HepG2 (cell line): ENCODE measurements around the gene ZPR1. TPM values are rescaled to one million over a fixed set of nuclear protein-coding genes. Genes with fewer than 3 reads are reported as not detected.

Experiments used
- ATF2 ChIP-seq: sonication (generic); formaldehyde crosslinking; IDR thresholded peaks from 2 replicates; pipeline ENCODE4 v1.4.0; 2020; ENCODE audit warnings: missing genetic modification reagents
- GABPB1 ChIP-seq: IDR thresholded peaks from 2 replicates; pipeline ENCODE4 v1.6.1; 2016; ENCODE audit warnings: mild to moderate bottlenecking, missing genetic modification reagents, moderate library complexity, missing compliant biosample characterization
- HDAC2 ChIP-seq: sonication (generic); formaldehyde crosslinking; IDR thresholded peaks from 2 replicates; pipeline ENCODE4 v1.4.0; 2020; ENCODE audit warnings: missing genetic modification reagents
- MATR3 ChIP-seq: sonication (generic); formaldehyde crosslinking; IDR thresholded peaks from 2 replicates; pipeline ENCODE4 v1.4.0; 2020; ENCODE audit warnings: missing genetic modification reagents
- MED13 ChIP-seq: sonication (generic); formaldehyde crosslinking; IDR thresholded peaks from 2 replicates; pipeline ENCODE4 v1.5.0; 2020; ENCODE audit warnings: missing genetic modification reagents
- NFE2 ChIP-seq: sonication (generic); formaldehyde crosslinking; IDR thresholded peaks from 2 replicates; pipeline ENCODE4 v1.4.0; 2020; ENCODE audit warnings: missing genetic modification reagents
- NRL ChIP-seq: sonication (generic); formaldehyde crosslinking; IDR thresholded peaks from 2 replicates; pipeline ENCODE4 v1.5.0; 2020; ENCODE audit warnings: missing genetic modification reagents, mild to moderate bottlenecking, moderate library complexity, borderline replicate concordance
- RAD51 ChIP-seq: fragments of 450-650 bp; IDR thresholded peaks from 2 replicates; pipeline ENCODE4 v1.6.1; 2016; ENCODE audit warnings: borderline replicate concordance
- RARA ChIP-seq: IDR thresholded peaks from 2 replicates; pipeline ENCODE4 v1.6.1; 2016; ENCODE audit warnings: missing genetic modification reagents, missing compliant biosample characterization
- SOX5 ChIP-seq: IDR thresholded peaks from 2 replicates; pipeline ENCODE4 v1.6.1; 2016; ENCODE audit warnings: borderline replicate concordance
- TFDP2 ChIP-seq: sonication (generic); formaldehyde crosslinking; IDR thresholded peaks from 2 replicates; pipeline ENCODE4 v1.4.0; 2020; ENCODE audit warnings: missing genetic modification reagents
- ZNF510 ChIP-seq: sonication (generic); formaldehyde crosslinking; IDR thresholded peaks from 2 replicates; pipeline ENCODE4 v1.4.0; 2020; ENCODE audit warnings: low read depth, mild to moderate bottlenecking, missing genetic modification reagents
- ZNF562 ChIP-seq: sonication (generic); formaldehyde crosslinking; IDR thresholded peaks from 2 replicates; pipeline ENCODE4 v1.8.0; 2022; ENCODE audit warnings: missing genetic modification reagents, borderline replicate concordance
- ZNF766 ChIP-seq: sonication (generic); formaldehyde crosslinking; IDR thresholded peaks from 2 replicates; pipeline ENCODE4 v1.5.0; 2020; ENCODE audit warnings: missing genetic modification reagents, borderline replicate concordance
- ZNF816 ChIP-seq: sonication (generic); formaldehyde crosslinking; IDR thresholded peaks from 2 replicates; pipeline ENCODE4 v1.8.0; 2022; ENCODE audit warnings: missing genetic modification reagents, mild to moderate bottlenecking, borderline replicate concordance
- polyA plus RNA-seq, 8 experiments: library from polyadenylated mRNA; depleted of rRNA in 3 of 8; stranded (reverse) in 7 of 8; unstranded in 1 of 8; fragments of >200 nt; fragmentation: Illumina TruSeq in 4 of 8; extraction: Trizol in 4 of 8; gene quantifications; 2 replicates each; pipeline versions ENCODE4 v1.2.1 to v1.2.3, GENCODE V29; 2011 to 2016; ENCODE audit warnings: low read depth in 4 of 8, missing spikeins in 1 of 8, mixed read lengths in 1 of 8; ENCODE audit not compliant: insufficient read depth in 1 of 8
- total RNA-seq, 5 experiments: library from RNA; depleted of rRNA; stranded (reverse); fragments of >200 nt; fragmentation: Illumina TruSeq; extraction: Trizol; gene quantifications; 2 replicates each; pipeline ENCODE4 v1.2.3, GENCODE V29; 2016; ENCODE audit warnings: low read depth in 1 of 5
- TF ChIP-seq, protein P1 (sequence below): sonication (generic); formaldehyde crosslinking; IDR thresholded peaks from 2 replicates; pipeline ENCODE4 v1.4.0; 2020; ENCODE audit warnings: low read depth, mild to moderate bottlenecking, missing genetic modification reagents
- TF ChIP-seq, protein P2 (sequence below): sonication (generic); formaldehyde crosslinking; IDR thresholded peaks from 2 replicates; pipeline ENCODE4 v1.4.0; 2020; ENCODE audit warnings: missing genetic modification reagents; ENCODE audit errors: not compliant biosample characterization
- TF ChIP-seq, protein P3 (sequence below): sonication (generic); formaldehyde crosslinking; IDR thresholded peaks from 2 replicates; pipeline ENCODE4 v1.4.0; 2020; ENCODE audit warnings: missing genetic modification reagents, mild to moderate bottlenecking, borderline replicate concordance
- TF ChIP-seq, protein P4 (sequence below): sonication (generic); formaldehyde crosslinking; IDR thresholded peaks from 2 replicates; pipeline ENCODE4 v1.4.0; 2020; ENCODE audit warnings: mild to moderate bottlenecking, low read depth, missing genetic modification reagents

The ZPR1 gene
- total and polyA plus RNA-seq, 2 of the 13 experiments (the other 11 are each of a cell fraction or from before 2014, with no cell fraction given), result 40.0 to 79.3 TPM

DNA sequence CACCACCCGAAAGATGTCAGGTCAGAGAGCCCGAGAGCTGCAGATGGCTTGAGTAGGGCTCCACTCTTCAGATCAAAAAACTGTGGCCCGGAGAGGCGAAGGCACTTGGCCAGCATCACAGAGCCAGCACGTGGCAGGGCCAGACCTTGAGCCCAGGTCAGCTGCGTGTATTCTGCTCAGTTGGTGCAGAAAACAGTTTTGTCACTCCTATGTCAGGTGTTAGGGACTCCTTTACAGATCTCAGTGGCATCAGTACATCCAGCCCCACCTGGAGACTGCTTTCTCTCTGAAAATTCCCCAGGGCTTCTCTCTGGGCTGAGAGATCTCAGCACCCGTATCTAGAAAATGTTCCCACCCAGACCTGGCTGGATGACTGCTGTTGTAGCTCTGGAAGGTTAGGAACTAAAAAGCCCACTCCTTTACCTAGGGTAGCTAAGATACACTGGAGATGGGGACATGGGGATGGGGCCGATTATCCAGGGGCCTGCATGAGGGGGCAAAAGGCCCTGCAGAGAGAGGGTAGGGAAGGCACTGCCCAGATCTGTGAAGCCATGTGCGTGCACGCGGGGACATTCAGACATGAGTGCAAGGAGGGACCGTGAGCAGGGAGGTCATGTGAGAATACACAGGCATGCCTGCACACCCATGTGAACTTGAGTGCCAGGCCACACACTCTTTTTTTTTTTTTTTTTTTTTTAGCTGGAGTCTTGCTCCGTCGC lies 46.2 kb upstream of the ZPR1 start (continued):
- peak; percentile 88 for TF ChIP-seq TFDP2 (CRISPR knock-in tag)
- no peak for TF ChIP-seq NFE2 (CRISPR knock-in tag)
- TF ChIP-seq, protein P1, sequence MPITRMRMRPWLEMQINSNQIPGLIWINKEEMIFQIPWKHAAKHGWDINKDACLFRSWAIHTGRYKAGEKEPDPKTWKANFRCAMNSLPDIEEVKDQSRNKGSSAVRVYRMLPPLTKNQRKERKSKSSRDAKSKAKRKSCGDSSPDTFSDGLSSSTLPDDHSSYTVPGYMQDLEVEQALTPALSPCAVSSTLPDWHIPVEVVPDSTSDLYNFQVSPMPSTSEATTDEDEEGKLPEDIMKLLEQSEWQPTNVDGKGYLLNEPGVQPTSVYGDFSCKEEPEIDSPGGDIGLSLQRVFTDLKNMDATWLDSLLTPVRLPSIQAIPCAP (CRISPR knock-in tag), result no peak
- peak; percentile 52; the same call in 1 of the 2 replicates for TF ChIP-seq ZNF766
- no peak for TF ChIP-seq MATR3 (CRISPR knock-in tag)
- TF ChIP-seq MED13 (CRISPR knock-in tag), result no peak
- peak; percentile 41 for TF ChIP-seq GABPB1 (CRISPR knock-in tag)
- peak; percentile 78 for TF ChIP-seq SOX5 (CRISPR knock-in tag)
- TF ChIP-seq ZNF562, result no peak
- TF ChIP-seq ZNF510 (CRISPR knock-in tag), result no peak
- TF ChIP-seq, protein P2, sequence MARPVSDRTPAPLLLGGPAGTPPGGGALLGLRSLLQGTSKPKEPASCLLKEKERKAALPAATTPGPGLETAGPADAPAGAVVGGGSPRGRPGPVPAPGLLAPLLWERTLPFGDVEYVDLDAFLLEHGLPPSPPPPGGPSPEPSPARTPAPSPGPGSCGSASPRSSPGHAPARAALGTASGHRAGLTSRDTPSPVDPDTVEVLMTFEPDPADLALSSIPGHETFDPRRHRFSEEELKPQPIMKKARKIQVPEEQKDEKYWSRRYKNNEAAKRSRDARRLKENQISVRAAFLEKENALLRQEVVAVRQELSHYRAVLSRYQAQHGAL (CRISPR knock-in tag), result no peak
- peak; percentile 67 for TF ChIP-seq NRL
- TF ChIP-seq ZNF816 (CRISPR knock-in tag), result no peak
- TF ChIP-seq, protein P3, sequence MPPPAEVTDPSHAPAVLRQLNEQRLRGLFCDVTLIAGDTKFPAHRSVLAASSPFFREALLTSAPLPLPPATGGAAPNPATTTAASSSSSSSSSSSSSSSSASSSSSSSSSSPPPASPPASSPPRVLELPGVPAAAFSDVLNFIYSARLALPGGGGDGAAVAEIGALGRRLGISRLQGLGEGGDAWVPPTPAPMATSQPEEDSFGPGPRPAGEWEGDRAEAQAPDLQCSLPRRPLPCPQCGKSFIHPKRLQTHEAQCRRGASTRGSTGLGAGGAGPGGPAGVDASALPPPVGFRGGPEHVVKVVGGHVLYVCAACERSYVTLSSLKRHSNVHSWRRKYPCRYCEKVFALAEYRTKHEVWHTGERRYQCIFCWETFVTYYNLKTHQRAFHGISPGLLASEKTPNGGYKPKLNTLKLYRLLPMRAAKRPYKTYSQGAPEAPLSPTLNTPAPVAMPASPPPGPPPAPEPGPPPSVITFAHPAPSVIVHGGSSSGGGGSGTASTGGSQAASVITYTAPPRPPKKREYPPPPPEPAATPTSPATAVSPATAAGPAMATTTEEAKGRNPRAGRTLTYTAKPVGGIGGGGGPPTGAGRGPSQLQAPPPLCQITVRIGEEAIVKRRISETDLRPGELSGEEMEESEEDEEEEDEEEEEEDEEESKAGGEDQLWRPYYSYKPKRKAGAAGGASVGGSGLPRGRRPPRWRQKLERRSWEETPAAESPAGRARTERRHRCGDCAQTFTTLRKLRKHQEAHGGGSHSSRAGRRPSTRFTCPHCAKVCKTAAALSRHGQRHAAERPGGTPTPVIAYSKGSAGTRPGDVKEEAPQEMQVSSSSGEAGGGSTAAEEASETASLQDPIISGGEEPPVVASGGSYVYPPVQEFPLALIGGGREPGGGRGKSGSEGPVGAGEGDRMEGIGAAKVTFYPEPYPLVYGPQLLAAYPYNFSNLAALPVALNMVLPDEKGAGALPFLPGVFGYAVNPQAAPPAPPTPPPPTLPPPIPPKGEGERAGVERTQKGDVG (CRISPR knock-in tag), result no peak; the same call in 1 of the 2 replicates
- peak; percentile 30; the same call in 1 of the 2 replicates for TF ChIP-seq ATF2
- peak; percentile 70; the same call in 1 of the 2 replicates for TF ChIP-seq HDAC2 (CRISPR knock-in tag)
- TF ChIP-seq, protein P4, sequence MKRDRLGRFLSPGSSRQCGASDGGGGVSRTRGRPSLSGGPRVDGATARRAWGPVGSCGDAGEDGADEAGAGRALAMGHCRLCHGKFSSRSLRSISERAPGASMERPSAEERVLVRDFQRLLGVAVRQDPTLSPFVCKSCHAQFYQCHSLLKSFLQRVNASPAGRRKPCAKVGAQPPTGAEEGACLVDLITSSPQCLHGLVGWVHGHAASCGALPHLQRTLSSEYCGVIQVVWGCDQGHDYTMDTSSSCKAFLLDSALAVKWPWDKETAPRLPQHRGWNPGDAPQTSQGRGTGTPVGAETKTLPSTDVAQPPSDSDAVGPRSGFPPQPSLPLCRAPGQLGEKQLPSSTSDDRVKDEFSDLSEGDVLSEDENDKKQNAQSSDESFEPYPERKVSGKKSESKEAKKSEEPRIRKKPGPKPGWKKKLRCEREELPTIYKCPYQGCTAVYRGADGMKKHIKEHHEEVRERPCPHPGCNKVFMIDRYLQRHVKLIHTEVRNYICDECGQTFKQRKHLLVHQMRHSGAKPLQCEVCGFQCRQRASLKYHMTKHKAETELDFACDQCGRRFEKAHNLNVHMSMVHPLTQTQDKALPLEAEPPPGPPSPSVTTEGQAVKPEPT (CRISPR knock-in tag), result peak; percentile 69; the same call in 1 of the 2 replicates
- TF ChIP-seq RARA (CRISPR knock-in tag), result peak; percentile 77
- TF ChIP-seq RAD51, result no peak
